ENCODE measurements around the gene LACRT. TPM values are rescaled to one million over a fixed set of nuclear protein-coding genes. Genes with fewer than 3 reads are reported as not detected.

LACRT gene
- total and polyA plus RNA-seq, 9 of the 15 experiments (the other 6 are each of a cell fraction or from before 2014, with no cell fraction given): not detected

Other genes with a start within 250 kb of the LACRT start
- gene ITGA5, start 215.6 kb downstream of the LACRT start, total RNA-seq (2014; rRNA removed): 47.4 and 59.0 TPM in 2 replicates
- 41.7 and 49.0 TPM in 2 replicates for gene ITGA5, start 215.6 kb downstream of the LACRT start, total RNA-seq (2014; rRNA removed; fragmentation: Illumina TruSeq; extraction: Trizol)
- gene ITGA5, start 215.6 kb downstream of the LACRT start, total RNA-seq (2015; rRNA removed; fragmentation: Illumina TruSeq; extraction: Trizol): 33.7 and 34.5 TPM in 2 replicates
- 71.0 and 75.2 TPM in 2 replicates for gene ITGA5, start 215.6 kb downstream of the LACRT start, total RNA-seq (2021)
- 55.5 and 114 TPM in 2 replicates for gene ITGA5, start 215.6 kb downstream of the LACRT start, polyA plus RNA-seq (2011; rRNA removed)
- gene ITGA5, start 215.6 kb downstream of the LACRT start, polyA plus RNA-seq (2014; fragmentation: Illumina TruSeq; extraction: Trizol): 82.1 and 82.8 TPM in 2 replicates
- 1 to 10 TPM; 9.1 to 9.2 TPM for gene ITGA5, start 215.6 kb downstream of the LACRT start, polyA plus RNA-seq (2014; fragmentation: Nextera tagmentation; extraction: Ambion mirVana)
- gene ITGA5, start 215.6 kb downstream of the LACRT start, polyA plus RNA-seq (2014; rRNA removed): 34.0 and 36.0 TPM in 2 replicates
- gene GTSF1, start 161.3 kb downstream of the LACRT start, total RNA-seq (2014; rRNA removed): 247 and 289 TPM in 2 replicates
- 426 and 493 TPM in 2 replicates for gene GTSF1, start 161.3 kb downstream of the LACRT start, total RNA-seq (2014; rRNA removed; fragmentation: Illumina TruSeq; extraction: Trizol)
- 370 and 390 TPM in 2 replicates for gene GTSF1, start 161.3 kb downstream of the LACRT start, total RNA-seq (2015; rRNA removed; fragmentation: Illumina TruSeq; extraction: Trizol)
- 275 and 293 TPM in 2 replicates for gene GTSF1, start 161.3 kb downstream of the LACRT start, total RNA-seq (2021)
- gene GTSF1, start 161.3 kb downstream of the LACRT start, polyA plus RNA-seq (2011; rRNA removed): 755 and 772 TPM in 2 replicates
- 506 and 588 TPM in 2 replicates for gene GTSF1, start 161.3 kb downstream of the LACRT start, polyA plus RNA-seq (2014; fragmentation: Illumina TruSeq; extraction: Trizol)
- gene GTSF1, start 161.3 kb downstream of the LACRT start, polyA plus RNA-seq (2014; fragmentation: Nextera tagmentation; extraction: Ambion mirVana): 1,000 to 10,000 TPM; 1,162 to 1,335 TPM
- gene GTSF1, start 161.3 kb downstream of the LACRT start, polyA plus RNA-seq (2014; rRNA removed): 490 and 525 TPM in 2 replicates
- 19.3 and 32.9 TPM in 2 replicates for gene NCKAP1L, start 137.1 kb downstream of the LACRT start, total RNA-seq (2014; rRNA removed)
- 34.5 and 41.6 TPM in 2 replicates for gene NCKAP1L, start 137.1 kb downstream of the LACRT start, total RNA-seq (2014; rRNA removed; fragmentation: Illumina TruSeq; extraction: Trizol)
- gene NCKAP1L, start 137.1 kb downstream of the LACRT start, total RNA-seq (2015; rRNA removed; fragmentation: Illumina TruSeq; extraction: Trizol): 48.2 and 53.9 TPM in 2 replicates
- gene NCKAP1L, start 137.1 kb downstream of the LACRT start, total RNA-seq (2021): 29.3 and 30.4 TPM in 2 replicates
- 19.9 and 70.0 TPM in 2 replicates for gene NCKAP1L, start 137.1 kb downstream of the LACRT start, polyA plus RNA-seq (2011; rRNA removed)
- gene NCKAP1L, start 137.1 kb downstream of the LACRT start, polyA plus RNA-seq (2014; fragmentation: Illumina TruSeq; extraction: Trizol): 29.0 and 30.7 TPM in 2 replicates
- gene NCKAP1L, start 137.1 kb downstream of the LACRT start, polyA plus RNA-seq (2014; fragmentation: Nextera tagmentation; extraction: Ambion mirVana): 10 to 100 TPM; 12.6 to 29.1 TPM
- 19.7 and 21.1 TPM in 2 replicates for gene NCKAP1L, start 137.1 kb downstream of the LACRT start, polyA plus RNA-seq (2014; rRNA removed)
- 0.14 and 0.33 TPM in 2 replicates for gene PDE1B, start 85.3 kb downstream of the LACRT start, total RNA-seq (2014; rRNA removed)
- 0.22 and 0.25 TPM in 2 replicates for gene PDE1B, start 85.3 kb downstream of the LACRT start, total RNA-seq (2014; rRNA removed; fragmentation: Illumina TruSeq; extraction: Trizol)
- gene PDE1B, start 85.3 kb downstream of the LACRT start, total RNA-seq (2015; rRNA removed; fragmentation: Illumina TruSeq; extraction: Trizol): 1.0 and 1.1 TPM in 2 replicates
- gene PDE1B, start 85.3 kb downstream of the LACRT start, total RNA-seq (2021): 0.31 and 0.47 TPM in 2 replicates
- gene PDE1B, start 85.3 kb downstream of the LACRT start, polyA plus RNA-seq (2011; rRNA removed): 0.06 and 0.89 TPM in 2 replicates
- 0.53 and 0.56 TPM in 2 replicates for gene PDE1B, start 85.3 kb downstream of the LACRT start, polyA plus RNA-seq (2014; fragmentation: Illumina TruSeq; extraction: Trizol)
- under 1 TPM in 1 of 2 experiments, not detected in 1; 0.04 TPM for gene PDE1B, start 85.3 kb downstream of the LACRT start, polyA plus RNA-seq (2014; fragmentation: Nextera tagmentation; extraction: Ambion mirVana)
- 0.55 and 0.73 TPM in 2 replicates for gene PDE1B, start 85.3 kb downstream of the LACRT start, polyA plus RNA-seq (2014; rRNA removed)
- gene PPP1R1A, start 46.2 kb downstream of the LACRT start, total RNA-seq (2014; rRNA removed): not detected in 2 replicates
- gene PPP1R1A, start 46.2 kb downstream of the LACRT start, total RNA-seq (2014; rRNA removed; fragmentation: Illumina TruSeq; extraction: Trizol): not detected in 2 replicates
- not detected in 2 replicates for gene PPP1R1A, start 46.2 kb downstream of the LACRT start, total RNA-seq (2015; rRNA removed; fragmentation: Illumina TruSeq; extraction: Trizol)
- not detected in 2 replicates for gene PPP1R1A, start 46.2 kb downstream of the LACRT start, total RNA-seq (2021)
- not detected in 2 replicates for gene PPP1R1A, start 46.2 kb downstream of the LACRT start, polyA plus RNA-seq (2011; rRNA removed)
- gene PPP1R1A, start 46.2 kb downstream of the LACRT start, polyA plus RNA-seq (2014; fragmentation: Illumina TruSeq; extraction: Trizol): not detected in 2 replicates
- not detected for gene PPP1R1A, start 46.2 kb downstream of the LACRT start, polyA plus RNA-seq (2014; fragmentation: Nextera tagmentation; extraction: Ambion mirVana)
- not detected in 2 replicates for gene PPP1R1A, start 46.2 kb downstream of the LACRT start, polyA plus RNA-seq (2014; rRNA removed)
- not detected in 2 replicates for gene DCD, start 13.5 kb upstream of the LACRT start, total RNA-seq (2014; rRNA removed)
- not detected in 2 replicates for gene DCD, start 13.5 kb upstream of the LACRT start, total RNA-seq (2014; rRNA removed; fragmentation: Illumina TruSeq; extraction: Trizol)
- gene DCD, start 13.5 kb upstream of the LACRT start, total RNA-seq (2015; rRNA removed; fragmentation: Illumina TruSeq; extraction: Trizol): not detected in 2 replicates
- gene DCD, start 13.5 kb upstream of the LACRT start, total RNA-seq (2021): not detected in 2 replicates
- gene DCD, start 13.5 kb upstream of the LACRT start, polyA plus RNA-seq (2011; rRNA removed): not detected in 2 replicates
- gene DCD, start 13.5 kb upstream of the LACRT start, polyA plus RNA-seq (2014; fragmentation: Illumina TruSeq; extraction: Trizol): not detected in 2 replicates
- not detected for gene DCD, start 13.5 kb upstream of the LACRT start, polyA plus RNA-seq (2014; fragmentation: Nextera tagmentation; extraction: Ambion mirVana)
- gene DCD, start 13.5 kb upstream of the LACRT start, polyA plus RNA-seq (2014; rRNA removed): not detected in 2 replicates
- gene MUCL1, start 219.6 kb upstream of the LACRT start, total RNA-seq (2014; rRNA removed): not detected in 2 replicates
- gene MUCL1, start 219.6 kb upstream of the LACRT start, total RNA-seq (2014; rRNA removed; fragmentation: Illumina TruSeq; extraction: Trizol): not detected in 2 replicates
- gene MUCL1, start 219.6 kb upstream of the LACRT start, total RNA-seq (2015; rRNA removed; fragmentation: Illumina TruSeq; extraction: Trizol): not detected in 2 replicates
- not detected in 2 replicates for gene MUCL1, start 219.6 kb upstream of the LACRT start, total RNA-seq (2021)
- not detected in 2 replicates for gene MUCL1, start 219.6 kb upstream of the LACRT start, polyA plus RNA-seq (2011; rRNA removed)
- gene MUCL1, start 219.6 kb upstream of the LACRT start, polyA plus RNA-seq (2014; fragmentation: Illumina TruSeq; extraction: Trizol): not detected in 2 replicates
- not detected for gene MUCL1, start 219.6 kb upstream of the LACRT start, polyA plus RNA-seq (2014; fragmentation: Nextera tagmentation; extraction: Ambion mirVana)
- not detected in 2 replicates for gene MUCL1, start 219.6 kb upstream of the LACRT start, polyA plus RNA-seq (2014; rRNA removed)

Data from K562 (cell line).